H1 (cell line): Measurements from ENCODE around the gene FHAD1. TPM values are rescaled to one million over a fixed set of nuclear protein-coding genes. Genes with fewer than 3 reads are reported as not detected.

Experiments
- CTCF ChIA-PET: fragments of 300-600 bp; sonication (Branson Sonifier 250); formaldehyde crosslinking; loops from one replicate; lab custom pipeline; 2021; ENCODE audit not compliant: partially characterized antibody; lab: Charles Lee
- POLR2A ChIA-PET: fragments of 300-600 bp; sonication (Branson Sonifier 250); formaldehyde crosslinking; loops from one replicate; lab custom pipeline; 2021; ENCODE audit warnings: inconsistent platforms; ENCODE audit not compliant: partially characterized antibody; lab: Charles Lee
- DNase-seq, 2 experiments: peaks; one replicate each; pipeline versions ENCODE4 v3.0.0 to v3.0.0-alpha.2; 2010 to 2022; ENCODE audit warnings: low spot score in 2 of 2, low read depth in 1 of 2, mixed read lengths in 1 of 2
- FAIRE-seq: peaks from 2 replicates; lab custom pipeline; 2011; peaks lifted over from hg19 to GRCh38; lab: Jason Lieb, UNC
- H2AFZ ChIP-seq: 2 replicates; pipeline ENCODE4 v1.8.1; 2012; ENCODE audit warnings: low read length, inconsistent platforms
- H2AK5ac ChIP-seq: 2 replicates; pipeline ENCODE4 v1.6.1; 2013; ENCODE audit warnings: low read depth, low read length
- H2BK120ac ChIP-seq: replicated peaks from 2 replicates; pipeline ENCODE3; 2013; ENCODE audit warnings: low read depth, low read length, inconsistent platforms
- H2BK12ac ChIP-seq: 2 replicates; pipeline ENCODE4 v1.6.1; 2013; ENCODE audit warnings: low read depth, low read length
- H2BK15ac ChIP-seq: 2 replicates; pipeline ENCODE4 v1.6.1; 2013; ENCODE audit warnings: low read length
- H2BK20ac ChIP-seq: 2 replicates; pipeline ENCODE4 v1.6.1; 2013; ENCODE audit warnings: low read length
- H2BK5ac ChIP-seq: 2 replicates; pipeline ENCODE4 v1.6.1; 2013; ENCODE audit warnings: low read depth, low read length
- H3K14ac ChIP-seq: 2 replicates; pipeline ENCODE4 v1.6.1; 2013; ENCODE audit warnings: inconsistent platforms; ENCODE audit not compliant: insufficient read length
- H3K18ac ChIP-seq: 2 replicates; pipeline ENCODE4 v1.6.1; 2013; ENCODE audit warnings: low read length; ENCODE audit errors: extremely low read depth
- H3K23ac ChIP-seq: 2 replicates; pipeline ENCODE4 v1.6.1; 2013; ENCODE audit warnings: inconsistent platforms; ENCODE audit not compliant: insufficient read length
- H3K23me2 ChIP-seq: 2 replicates; pipeline ENCODE4 v1.6.1; 2013; ENCODE audit warnings: low read depth, low read length
- H3K27ac ChIP-seq: 2 replicates; pipeline ENCODE4 v1.6.1; 2011; ENCODE audit warnings: low read depth, low read length, inconsistent platforms
- H3K27me3 ChIP-seq, 4 experiments: replicated peaks in 1 of 4; 1 replicate in 1 of 4; 2 replicates in 3 of 4; pipeline versions ENCODE4 v1.6.1 to v1.8.1; 2011 to 2013; ENCODE audit warnings: low read length in 3 of 4, mild to moderate bottlenecking in 3 of 4, inconsistent platforms in 2 of 4, mixed read lengths in 2 of 4, moderate library complexity in 1 of 4; ENCODE audit not compliant: control insufficient read depth in 3 of 4, insufficient read depth in 3 of 4; ENCODE audit errors: extremely low read depth in 1 of 4
- H3K36me3 ChIP-seq, 4 experiments: 2 replicates each; pipeline versions ENCODE4 v1.6.1 to v1.8.1; 2011 to 2013; ENCODE audit warnings: mild to moderate bottlenecking in 4 of 4, low read length in 3 of 4, moderate library complexity in 2 of 4, control low read depth in 1 of 4, inconsistent platforms in 1 of 4; ENCODE audit not compliant: insufficient read depth in 4 of 4, control insufficient read depth in 2 of 4
- H3K4ac ChIP-seq: replicated peaks from 2 replicates; pipeline ENCODE3; 2013; ENCODE audit warnings: low read length, low read depth, mixed read lengths, inconsistent platforms; ENCODE audit not compliant: insufficient read length
- H3K4me1 ChIP-seq, 4 experiments: replicated peaks in 1 of 4; 1 replicate in 1 of 4; 2 replicates in 3 of 4; pipeline versions ENCODE4 v1.6.1 to v1.8.1; 2011 to 2013; ENCODE audit warnings: low read length in 3 of 4, inconsistent platforms in 2 of 4, mixed read lengths in 1 of 4; ENCODE audit not compliant: insufficient read depth in 4 of 4, control insufficient read depth in 3 of 4
- H3K4me2 ChIP-seq, 2 experiments: 2 replicates each; pipeline versions ENCODE4 v1.6.1 to v1.8.1; 2011 to 2013; ENCODE audit warnings: low read depth in 2 of 2, low read length in 2 of 2, control low read depth in 1 of 2, inconsistent platforms in 1 of 2, mild to moderate bottlenecking in 1 of 2; ENCODE audit not compliant: insufficient read depth in 1 of 2
- H3K4me3 ChIP-seq, 4 experiments: fragments of 200-600, 300-600 bp in 1 of 4; sonication (generic), shearing (Covaris generic), sonication (Bioruptor Twin) in 1 of 4; 2 replicates each; pipeline versions ENCODE4 v1.5.1 to v1.8.1; 2011 to 2016; ENCODE audit warnings: low read length in 4 of 4, low read depth in 3 of 4, control low read depth in 2 of 4, inconsistent platforms in 2 of 4, mild to moderate bottlenecking in 2 of 4, mixed read lengths in 1 of 4, moderate library complexity in 1 of 4; ENCODE audit not compliant: insufficient read depth in 2 of 4; ENCODE audit errors: extremely low read depth in 1 of 4
- H3K56ac ChIP-seq: replicated peaks from 2 replicates; pipeline ENCODE3; 2013; ENCODE audit warnings: low read depth, mild to moderate bottlenecking, mixed read lengths, low read length, inconsistent platforms; ENCODE audit not compliant: insufficient read length
- H3K79me1 ChIP-seq: 2 replicates; pipeline ENCODE4 v1.6.1; 2013; ENCODE audit warnings: low read depth, low read length, control low read depth
- H3K79me2 ChIP-seq, 2 experiments: 2 replicates each; pipeline versions ENCODE4 v1.6.1 to v1.8.1; 2012 to 2013; ENCODE audit warnings: low read length in 2 of 2, mild to moderate bottlenecking in 2 of 2, inconsistent platforms in 1 of 2; ENCODE audit not compliant: insufficient read depth in 2 of 2, control insufficient read depth in 1 of 2
- H3K9ac ChIP-seq, 4 experiments: replicated peaks in 1 of 4; 1 replicate in 1 of 4; 2 replicates in 3 of 4; pipeline versions ENCODE4 v1.6.1 to v1.8.1; 2011 to 2013; ENCODE audit warnings: low read depth in 3 of 4, low read length in 3 of 4, control low read depth in 2 of 4, mild to moderate bottlenecking in 2 of 4, moderate library complexity in 2 of 4, inconsistent platforms in 1 of 4; ENCODE audit errors: extremely low read depth in 1 of 4
- H3K9me3 ChIP-seq, 2 experiments: 2 replicates each; pipeline versions ENCODE4 v1.6.1 to v1.8.1; 2012 to 2013; ENCODE audit warnings: mild to moderate bottlenecking in 2 of 2, moderate library complexity in 2 of 2, control low read depth in 1 of 2, inconsistent platforms in 1 of 2, low read depth in 1 of 2, low read length in 1 of 2, mixed read lengths in 1 of 2; ENCODE audit not compliant: insufficient read depth in 2 of 2
- H4K20me1 ChIP-seq, 2 experiments: replicated peaks in 1 of 2; 2 replicates each; pipeline versions ENCODE3 to v1.8.1; 2011 to 2013; ENCODE audit warnings: inconsistent platforms in 2 of 2, low read length in 2 of 2, mild to moderate bottlenecking in 1 of 2; ENCODE audit not compliant: insufficient read depth in 2 of 2, control insufficient read depth in 1 of 2
- H4K5ac ChIP-seq: 2 replicates; pipeline ENCODE4 v1.6.1; 2013; ENCODE audit warnings: low read length, low read depth, mixed read lengths, inconsistent platforms; ENCODE audit not compliant: insufficient read length
- H4K8ac ChIP-seq: 2 replicates; pipeline ENCODE4 v1.8.0; 2013; ENCODE audit warnings: mild to moderate bottlenecking, moderate library complexity, low read length, inconsistent platforms; ENCODE audit not compliant: insufficient read depth; ENCODE audit errors: extremely low read depth
- H4K91ac ChIP-seq: replicated peaks from 2 replicates; pipeline ENCODE3; 2013; ENCODE audit warnings: low read length, mixed read lengths, inconsistent platforms; ENCODE audit not compliant: insufficient read length
- ASH2L ChIP-seq: fragments of 200-600, 300-600 bp; sonication (generic); IDR thresholded peaks from one replicate; pipeline ENCODE4 v1.7.1; 2017; ENCODE audit warnings: low read length
- ATF2 ChIP-seq: IDR thresholded peaks from 2 replicates; pipeline ENCODE4 v1.6.1; 2012; ENCODE audit warnings: low read length, inconsistent platforms
- CBX5 ChIP-seq: fragments of 300-800, 300-1000 bp; sonication (generic); IDR thresholded peaks from 2 replicates; pipeline ENCODE4 v1.7.1; 2016; ENCODE audit warnings: antibody characterized with exemption, low read length, low read depth
- CREB1 ChIP-seq: IDR thresholded peaks from 2 replicates; pipeline ENCODE4 v1.6.1; 2012; ENCODE audit warnings: inconsistent platforms
- EGR1 ChIP-seq: IDR thresholded peaks from 2 replicates; pipeline ENCODE4 v1.6.1; 2011; ENCODE audit warnings: low read depth, low read length, borderline replicate concordance
- KDM5A ChIP-seq: fragments of 200-600 bp; IDR thresholded peaks from 2 replicates; pipeline ENCODE4 v1.7.1; 2012; ENCODE audit warnings: mild to moderate bottlenecking, low read length, inconsistent platforms, mixed read lengths
- NRF1 ChIP-seq: IDR thresholded peaks from 2 replicates; pipeline ENCODE4 v1.6.1; 2011; ENCODE audit warnings: mild to moderate bottlenecking, low read depth, low read length, improper control_type of control experiment
- SAP30 ChIP-seq: fragments of 300-600 bp; sonication (generic); IDR thresholded peaks from 2 replicates; pipeline ENCODE4 v1.7.1; 2012; ENCODE audit warnings: low read length, moderate library complexity, mild to moderate bottlenecking, inconsistent platforms; ENCODE audit not compliant: insufficient read depth, insufficient replicate concordance
- SIN3A ChIP-seq, 2 experiments: IDR thresholded peaks in 1 of 2; conservative IDR thresholded peaks in 1 of 2; 2 replicates each; pipeline ENCODE4 v1.6.1; 2011 to 2012; ENCODE audit warnings: low read length in 2 of 2, improper control_type of control experiment in 1 of 2, low read depth in 1 of 2, mild to moderate bottlenecking in 1 of 2
- SP2 ChIP-seq: IDR thresholded peaks from 2 replicates; pipeline ENCODE4 v1.6.1; 2012; ENCODE audit warnings: mild to moderate bottlenecking, low read length, inconsistent platforms
- USF2 ChIP-seq: IDR thresholded peaks from 2 replicates; pipeline ENCODE4 v1.6.1; 2011; ENCODE audit warnings: low read length, improper control_type of control experiment
- YY1 ChIP-seq: IDR thresholded peaks from 2 replicates; pipeline ENCODE4 v1.6.1; 2011; ENCODE audit warnings: low read depth, mild to moderate bottlenecking, low read length
- WGBS, 2 experiments: shearing (Covaris generic) in 1 of 2; methylation state at CpG; one replicate each; pipeline versions ENCODE4 v1.1.6 to v1.1.7; 2013 to 2015; ENCODE audit warnings: low lambda C conversion rate in 2 of 2, mixed read lengths in 2 of 2, inconsistent platforms in 1 of 2, low coverage in 1 of 2, missing lambda C conversion rate in 1 of 2; ENCODE audit not compliant: insufficient replicate concordance in 2 of 2, insufficient coverage in 1 of 2, insufficient read length in 1 of 2; ENCODE audit errors: extremely low coverage in 1 of 2, missing lambda C conversion rate in 1 of 2; 5-methylcytosine and 5-hydroxymethylcytosine counted together
- polyA plus RNA-seq, 7 experiments: library from polyadenylated mRNA; depleted of rRNA in 3 of 7; stranded (reverse) in 5 of 7; unstranded in 2 of 7; fragments of >200 nt in 5 of 7; fragments of 200-250 nt in 2 of 7; gene quantifications; 1 replicate in 5 of 7; 2 replicates in 1 of 7; 4 replicates in 1 of 7; pipeline versions ENCODE4 v1.2.1 to v1.2.3, GENCODE V29; 2011 to 2013; ENCODE audit warnings: missing spikeins in 2 of 7, mixed read lengths in 2 of 7
- total RNA-seq: library from RNA; stranded (reverse); fragmentation: NEBNext Ultra II Directional; extraction: Animal tissue kit (Norgen Biotek cat#: 25700); gene quantifications from 2 replicates; pipeline ENCODE4 v1.2.1, GENCODE V29; 2021

Gene FHAD1
- total and polyA plus RNA-seq, 2 of the 8 experiments (the other 6 are each of a cell fraction or from before 2014, with no cell fraction given), result 0.39 to 0.69 TPM

- H3K9ac ChIP-seq, result no peak overlapping the region
- no peak overlapping the region for H4K8ac ChIP-seq
- DNase-seq, result no peak
- no peak overlapping the region for H3K4me3 ChIP-seq
- H2BK12ac ChIP-seq, result no peak overlapping the region
- H3K18ac ChIP-seq, result no peak overlapping the region
- no peak overlapping the region for H3K56ac ChIP-seq
- no peak overlapping the region for H4K5ac ChIP-seq
- no peak overlapping the region for H2AFZ ChIP-seq
- H3K79me2 ChIP-seq, result no peaks in the 10 kb centered on the region
- H2AK5ac ChIP-seq, result no peak overlapping the region
- no peak overlapping the region for H3K23ac ChIP-seq
- no peak for FAIRE-seq
- H3K4ac ChIP-seq, result no peak overlapping the region
- H3K4me2 ChIP-seq, result no peak overlapping the region
- no peaks in the 10 kb centered on the region for H3K79me1 ChIP-seq
- H3K9me3 ChIP-seq, result peaks cover 0 to 9% of the 10 kb centered on the region in 2 experiments; a peak in 2 of 4 replicates
- no peak overlapping the region for H3K14ac ChIP-seq
- H2BK20ac ChIP-seq, result no peak overlapping the region
- H4K91ac ChIP-seq, result no peak overlapping the region
- H3K4me1 ChIP-seq, result no peaks in the 10 kb centered on the region
- no peak overlapping the region for H2BK5ac ChIP-seq
- H3K27ac ChIP-seq, result no peak overlapping the region
- ChIA-PET CTCF (interaction anchor here (1.1 kb wide), 1 partner anchor 30 kb away, joined by 4 read pairs; no protein-coding TSS in a partner anchor), POLR2A (no interaction called here)
- 84% methylated on average over 2 of the region's 2 CpGs; no CpG with 5 or more reads in 1 of the 2 experiments for WGBS, 2 experiments
- H2BK15ac ChIP-seq, result no peak overlapping the region
- H3K27me3 ChIP-seq, result 0 out of 7 replicates have a peak, but pooled peaks cover 0 to 3% (median 0%) of the 10 kb centered on the region in 4 experiments
- H2BK120ac ChIP-seq, result no peak overlapping the region
- no peaks in the 10 kb centered on the region for H3K36me3 ChIP-seq
- H3K23me2 ChIP-seq, result no peaks in the 10 kb centered on the region
- no peaks in the 10 kb centered on the region for H4K20me1 ChIP-seq
- TF ChIP-seq ATF2, result no peak
- no peak for TF ChIP-seq ASH2L
- no peak for TF ChIP-seq YY1
- TF ChIP-seq NRF1, result no peak
- no peak for TF ChIP-seq EGR1
- no peak for TF ChIP-seq USF2
- TF ChIP-seq CREB1, result no peak
- TF ChIP-seq SIN3A (conservative IDR thresholded peaks at IDR 0.05 in 1 of 2, IDR thresholded peaks at IDR 0.05 in 1 of 2; ENCODE audit: low read depth in 1 of 2, low read length in 2 of 2), result no peak
- no peak for TF ChIP-seq CBX5
- TF ChIP-seq KDM5A, result no peak
- no peak for TF ChIP-seq SAP30
- TF ChIP-seq SP2, result no peak
Measured at GRCh38 chr1:15397236-15397635, 150.2 kb downstream of the FHAD1 start.
